NK-92 treated with Interleukin-12 subunit alpha and Interleukin-12 subunit beta, amount 100 ng/mL, for 24 hours (cell line): ENCODE data around the gene PTPRZ1.

Experiments
- DNase-seq: peaks from one replicate; lab custom pipeline; 2025; lab: John Stamatoyannopoulos, UW

PTPRZ1 gene

GRCh38 chr7:121872831-121873288 is at the start of gene PTPRZ1:
Gene PTPRZ1, plus strand, starts transcription at chr7:121873161. Its CDS starts 339 bp downstream, at chr7:121873500.
- no peak for DNase-seq

- DNase-seq, result no peak
Observed at GRCh38 chr7:121824276-121824675, 48.7 kb upstream of the PTPRZ1 start.

- no peak for DNase-seq
Observed at GRCh38 chr7:121831351-121831750, 41.6 kb upstream of the PTPRZ1 start.

- no peak for DNase-seq
Observed at GRCh38 chr7:121831801-121832200, 41.2 kb upstream of the PTPRZ1 start.

GRCh38 chr7:121832347-121832746 is 40.6 kb upstream of the PTPRZ1 start:
- no peak for DNase-seq

- DNase-seq, result no peak
Observed at GRCh38 chr7:121833991-121834390, 39.0 kb upstream of the PTPRZ1 start.

GRCh38 chr7:121837462-121837861 is 35.5 kb upstream of the PTPRZ1 start:
- DNase-seq, result no peak

- no peak for DNase-seq
Observed at GRCh38 chr7:121847041-121847440, 25.9 kb upstream of the PTPRZ1 start.

- no peak for DNase-seq
Observed at GRCh38 chr7:121853307-121853706, 19.7 kb upstream of the PTPRZ1 start.

- no peak for DNase-seq
Observed at GRCh38 chr7:121860953-121861352, 12.0 kb upstream of the PTPRZ1 start.

GRCh38 chr7:121862591-121862990 is 10.4 kb upstream of the PTPRZ1 start:
- DNase-seq, result no peak

- no peak for DNase-seq
Observed at GRCh38 chr7:121871188-121871587, 1.8 kb upstream of the PTPRZ1 start.

GRCh38 chr7:121873289-121874194 is 581 bp downstream of the PTPRZ1 start:
- DNase-seq, result no peak

GRCh38 chr7:121874298-121874697 is 1.3 kb downstream of the PTPRZ1 start:
- DNase-seq, result no peak

GRCh38 chr7:121875203-121875602 is 2.2 kb downstream of the PTPRZ1 start:
- DNase-seq, result no peak

- no peak for DNase-seq
Observed at GRCh38 chr7:121876656-121877500, 3.9 kb downstream of the PTPRZ1 start.

- DNase-seq, result no peak
Observed at GRCh38 chr7:121878918-121879464, 6.0 kb downstream of the PTPRZ1 start.

GRCh38 chr7:121879544-121879943 is 6.6 kb downstream of the PTPRZ1 start:
- no peak for DNase-seq

GRCh38 chr7:121882731-121883130 is 9.8 kb downstream of the PTPRZ1 start:
- DNase-seq, result no peak

- no peak for DNase-seq
Observed at GRCh38 chr7:121885166-121885920, 12.4 kb downstream of the PTPRZ1 start.

- DNase-seq, result no peak
Observed at GRCh38 chr7:121887634-121888033, 14.7 kb downstream of the PTPRZ1 start.

- DNase-seq, result no peak
Observed at GRCh38 chr7:121890833-121891232, 17.9 kb downstream of the PTPRZ1 start.
